GM21381 (cell line): ENCODE results near the gene PIP5K1B.

ENCODE experiments used
- ATAC-seq: cut with Tn5 transposase; IDR thresholded peaks from one replicate; pipeline ENCODE4 v1.9.1; 2021; ENCODE audit warnings: mild to moderate bottlenecking, moderate library complexity; ENCODE audit not compliant: unreplicated experiment

Gene PIP5K1B

GRCh38 chr9:68947842-68948569 lies 243.0 kb downstream of the PIP5K1B start:
- no peak for ATAC-seq

- no peak for ATAC-seq
Measured at GRCh38 chr9:68949271-68950000, 244.4 kb downstream of the PIP5K1B start.

GRCh38 chr9:68950188-68950587 lies 245.1 kb downstream of the PIP5K1B start:
- ATAC-seq, result no peak

GRCh38 chr9:68950689-68951088 lies 245.6 kb downstream of the PIP5K1B start:
- ATAC-seq, result no peak

GRCh38 chr9:68951879-68952659 lies 247.0 kb downstream of the PIP5K1B start:
- peak; percentile 71 for ATAC-seq

GRCh38 chr9:68953771-68954170 lies 248.7 kb downstream of the PIP5K1B start:
- no peak for ATAC-seq

GRCh38 chr9:68955330-68955729 lies 250.3 kb downstream of the PIP5K1B start:
- no peak for ATAC-seq

GRCh38 chr9:68957479-68957878 lies 252.4 kb downstream of the PIP5K1B start:
- ATAC-seq, result no peak

GRCh38 chr9:68961587-68961986 lies 256.5 kb downstream of the PIP5K1B start:
- peak; percentile 59 for ATAC-seq

GRCh38 chr9:68963416-68963815 lies 258.4 kb downstream of the PIP5K1B start:
- ATAC-seq, result no peak

GRCh38 chr9:68964102-68964541 lies 259.1 kb downstream of the PIP5K1B start:
- no peak for ATAC-seq

GRCh38 chr9:68964765-68965164 lies 259.7 kb downstream of the PIP5K1B start:
- ATAC-seq, result no peak

GRCh38 chr9:68966496-68966944 lies 261.5 kb downstream of the PIP5K1B start:
- ATAC-seq, result peak; percentile 58

GRCh38 chr9:68967800-68968199 lies 262.8 kb downstream of the PIP5K1B start:
- no peak for ATAC-seq

GRCh38 chr9:68969538-68969937 lies 264.5 kb downstream of the PIP5K1B start:
- no peak for ATAC-seq

GRCh38 chr9:68970151-68970550 lies 265.1 kb downstream of the PIP5K1B start:
- no peak for ATAC-seq

- ATAC-seq, result no peak
Measured at GRCh38 chr9:68973619-68974018, 268.6 kb downstream of the PIP5K1B start.

GRCh38 chr9:68974431-68974830 lies 269.4 kb downstream of the PIP5K1B start:
- peak; percentile 87 for ATAC-seq

GRCh38 chr9:68974901-68975300 lies 269.9 kb downstream of the PIP5K1B start:
- no peak for ATAC-seq

GRCh38 chr9:68975365-68976043 lies 270.5 kb downstream of the PIP5K1B start:
- no peak for ATAC-seq

GRCh38 chr9:68978066-68978465 lies 273.0 kb downstream of the PIP5K1B start:
- ATAC-seq, result no peak
